NCI-H146 treated with DMSO at 0.1 percent for 48 hours (cell line): ENCODE measurements around the gene LRRC4B.

Experiments
- DNase-seq: peaks from one replicate; lab custom pipeline; 2025; ENCODE audit not compliant: unreplicated experiment; lab: John Stamatoyannopoulos, UW

The LRRC4B gene

DNA sequence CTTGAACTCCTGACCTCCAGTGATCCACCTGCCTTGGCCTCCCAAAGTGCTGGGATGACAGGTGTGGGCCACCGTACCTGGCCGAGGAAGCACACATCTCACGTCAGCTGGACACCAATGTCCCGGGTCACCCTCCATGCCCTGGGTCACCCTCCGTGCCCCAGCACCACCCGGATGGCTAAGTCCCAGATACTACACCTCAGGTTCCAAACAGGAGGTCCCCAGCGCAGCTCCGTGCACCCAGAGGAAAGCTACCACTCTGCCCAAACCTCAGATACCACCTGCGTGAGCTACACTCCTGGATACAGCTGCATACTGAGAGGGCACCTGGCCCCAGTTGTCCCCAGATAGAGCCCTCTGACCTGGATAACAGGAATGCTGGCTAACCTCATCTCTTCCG lies 14.0 kb downstream of the LRRC4B start:
- no peak for DNase-seq

DNA sequence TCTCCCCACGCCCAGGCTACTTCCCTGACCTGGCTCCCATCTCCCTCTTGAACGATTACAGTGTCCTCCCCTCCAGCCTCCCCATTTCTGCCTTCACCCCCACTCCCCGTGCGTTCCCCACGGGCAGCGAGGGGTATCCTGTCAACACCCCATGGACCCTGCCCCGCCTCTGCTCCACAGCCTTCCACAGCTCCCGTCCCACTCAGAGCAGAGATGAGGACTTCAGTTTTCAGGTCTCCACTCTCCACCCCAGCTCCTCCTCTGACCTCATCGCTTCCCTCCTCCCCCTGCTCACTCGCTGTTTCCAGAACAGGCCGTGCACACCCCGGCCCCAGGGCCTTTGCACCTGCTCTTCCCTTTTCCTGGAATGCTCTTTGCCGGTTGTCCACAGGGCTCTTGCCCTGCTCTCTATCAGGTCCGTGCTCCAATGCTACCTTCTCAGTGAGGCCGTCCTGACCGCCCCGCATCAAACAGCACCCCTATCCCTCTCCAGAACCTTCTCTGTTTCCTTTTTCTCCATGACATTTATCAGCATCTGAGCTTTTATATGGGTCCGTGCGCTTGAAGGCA lies 15.0 kb downstream of the LRRC4B start:
- no peak for DNase-seq

DNA sequence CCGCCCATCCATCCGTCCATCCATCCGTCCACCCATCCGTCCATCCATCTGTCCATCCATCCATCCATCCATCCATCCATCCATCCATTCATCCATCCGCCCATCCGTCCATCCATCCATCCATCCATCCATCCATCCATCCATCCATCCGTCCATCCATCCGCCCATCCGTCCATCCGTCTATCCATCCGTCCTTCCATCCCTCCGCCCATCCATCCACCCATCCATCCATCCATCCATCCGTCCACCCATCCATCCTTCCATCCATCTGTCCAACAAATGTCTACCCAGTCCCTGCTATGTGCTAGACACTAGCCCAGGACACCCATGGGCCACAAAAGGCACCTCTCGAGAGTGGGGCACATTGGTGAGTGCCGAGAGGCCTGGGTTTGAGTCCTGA lies 15.7 kb downstream of the LRRC4B start:
- DNase-seq: no peak

DNA sequence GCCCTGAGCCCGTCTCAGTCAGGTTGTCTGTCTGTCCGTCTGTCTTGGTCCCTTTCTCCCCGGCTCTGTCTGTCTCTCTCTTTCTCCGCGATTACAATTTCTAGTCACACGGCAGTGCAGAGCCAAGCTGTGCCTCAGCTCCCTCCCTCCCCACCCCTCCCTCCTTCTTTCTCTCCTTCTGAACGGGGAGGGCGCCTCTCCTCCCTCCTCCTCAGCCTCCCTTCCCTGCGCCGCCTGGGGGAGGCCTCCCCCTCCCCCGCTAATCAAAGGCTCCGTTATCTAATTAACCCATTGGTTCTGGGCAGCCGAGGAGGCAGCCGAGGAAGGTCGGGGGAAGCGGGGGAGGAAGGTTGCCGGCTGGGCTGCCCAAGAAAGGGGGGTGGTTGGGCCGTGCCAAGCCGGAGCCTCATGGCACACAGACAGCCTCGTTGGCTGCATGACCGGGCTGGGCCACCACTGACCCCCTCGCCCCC lies 16.5 kb downstream of the LRRC4B start:
- no peak for DNase-seq

DNA sequence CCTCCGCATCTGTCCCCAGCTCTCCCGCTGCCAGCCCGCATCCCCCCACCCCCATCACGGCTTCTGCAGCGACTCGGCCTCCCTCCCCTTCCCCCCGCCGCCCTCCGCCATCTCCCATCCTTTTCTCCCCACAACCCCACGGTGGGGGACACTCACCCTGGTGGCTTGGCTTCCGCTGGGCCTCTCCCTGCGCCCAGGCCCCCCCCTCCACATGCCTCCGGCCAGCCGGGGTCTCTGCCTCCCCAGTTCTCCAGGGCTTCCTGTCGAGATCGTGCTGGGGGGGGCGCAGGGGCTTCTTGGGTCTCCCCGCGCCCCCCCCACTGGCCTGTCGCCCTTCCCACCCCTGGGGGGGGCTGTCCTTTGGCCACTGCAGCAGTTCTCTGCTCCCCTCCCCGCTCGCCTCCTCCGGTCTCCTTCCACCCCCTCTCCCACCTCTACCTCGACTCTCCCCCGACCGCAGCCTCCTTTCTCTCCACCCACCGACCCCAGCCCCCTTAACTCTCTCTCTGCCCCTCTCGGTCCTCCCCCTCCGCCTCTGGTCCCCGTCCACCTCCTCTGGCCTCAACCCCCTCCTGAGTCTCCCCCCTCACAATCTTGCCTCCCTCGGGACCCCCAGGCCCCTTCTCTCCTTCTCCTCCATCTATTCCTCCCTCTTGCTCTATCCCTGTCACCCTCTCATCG lies 17.1 kb downstream of the LRRC4B start:
- no peak for DNase-seq

DNA sequence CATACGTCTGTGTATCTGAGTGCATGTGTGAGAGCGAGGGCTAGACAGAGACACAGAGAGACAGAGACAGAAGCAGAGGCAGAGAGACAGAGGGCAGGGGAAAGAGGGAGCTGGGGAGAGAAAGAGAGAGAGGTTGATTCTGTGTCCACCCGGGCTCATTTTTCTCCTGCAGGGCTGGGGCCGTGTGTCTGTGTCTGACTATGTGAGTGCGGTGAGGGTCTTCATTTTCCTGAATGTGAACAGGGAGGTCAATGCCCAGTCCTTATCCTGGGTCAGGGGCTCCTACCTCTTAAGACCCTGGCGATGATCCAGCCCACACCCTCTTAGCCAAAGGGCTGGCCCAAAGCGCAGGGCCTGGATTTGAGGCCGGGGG lies 17.7 kb downstream of the LRRC4B start:
- no peak for DNase-seq

DNA sequence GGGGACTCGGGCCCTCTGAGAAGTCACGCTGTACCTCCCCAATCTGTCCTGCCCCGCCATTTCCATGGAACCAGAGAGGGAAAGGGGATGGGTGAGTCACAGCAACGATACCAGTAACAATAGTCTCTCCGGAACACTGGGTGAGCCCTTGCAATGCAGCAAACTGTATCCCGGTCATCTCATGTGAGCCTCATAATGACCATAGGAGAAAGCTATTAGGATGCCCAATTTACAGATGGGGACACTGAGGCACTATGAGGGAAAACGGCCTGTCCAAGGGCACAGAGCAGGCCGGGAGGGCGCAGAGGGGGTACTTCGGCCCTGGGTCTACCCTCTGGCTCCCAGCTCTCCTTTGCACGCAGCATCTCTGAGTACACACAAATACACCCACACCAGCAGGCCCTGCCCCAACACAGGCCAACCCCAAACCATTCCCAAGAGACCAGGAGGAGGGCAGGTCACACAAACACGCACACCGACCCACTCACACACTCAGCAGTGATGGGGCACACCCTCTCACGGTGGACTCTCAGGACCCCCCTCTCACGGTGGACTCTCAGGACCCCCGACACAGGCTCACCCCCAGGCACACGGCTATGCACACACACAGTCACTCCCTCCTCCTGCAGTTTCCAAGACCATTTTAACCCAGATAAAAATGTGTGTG lies 18.2 kb downstream of the LRRC4B start:
- no peak for DNase-seq

DNA sequence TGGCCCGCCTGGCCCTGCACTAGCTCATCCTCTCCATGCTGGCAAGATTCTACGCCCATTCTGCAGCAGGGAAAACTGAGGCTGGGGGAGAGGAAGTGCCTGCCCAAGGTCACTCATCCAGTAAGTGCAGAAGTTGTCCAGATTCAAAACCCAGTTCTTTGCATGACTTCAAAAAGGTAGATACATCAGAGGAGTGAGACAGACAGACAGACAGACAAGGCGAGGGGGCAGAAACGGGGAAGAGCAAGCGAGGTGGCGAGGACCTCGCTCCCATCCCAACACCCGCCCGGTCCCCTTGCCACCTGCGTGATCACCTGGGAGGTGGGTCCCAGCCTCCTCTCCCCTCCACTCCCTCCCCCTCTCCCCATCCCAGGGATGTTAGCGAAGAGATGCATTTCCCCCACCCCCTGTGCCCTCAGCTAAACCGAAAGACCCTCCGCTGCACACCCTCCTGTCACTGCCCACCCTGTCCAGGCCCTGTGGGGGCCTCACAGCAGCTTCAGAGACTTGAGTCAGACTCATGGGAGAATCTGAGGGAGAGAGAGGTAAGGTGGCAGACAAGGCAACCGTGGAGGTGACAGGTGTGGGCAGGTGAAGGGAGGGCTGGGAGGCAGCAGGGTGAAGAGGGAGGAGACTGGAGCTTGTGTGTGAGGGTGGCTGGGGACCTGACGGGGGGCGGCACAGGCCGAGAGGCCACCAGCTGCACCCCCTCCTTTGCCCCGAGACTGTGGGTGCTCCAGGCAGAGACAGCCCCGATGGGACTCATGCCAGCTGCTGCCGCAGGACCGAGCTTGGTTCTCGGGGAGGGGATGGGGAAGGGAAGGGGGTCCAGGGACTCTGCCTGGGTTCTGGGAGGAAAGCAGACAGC lies 18.9 kb downstream of the LRRC4B start:
- no peak for DNase-seq

DNA sequence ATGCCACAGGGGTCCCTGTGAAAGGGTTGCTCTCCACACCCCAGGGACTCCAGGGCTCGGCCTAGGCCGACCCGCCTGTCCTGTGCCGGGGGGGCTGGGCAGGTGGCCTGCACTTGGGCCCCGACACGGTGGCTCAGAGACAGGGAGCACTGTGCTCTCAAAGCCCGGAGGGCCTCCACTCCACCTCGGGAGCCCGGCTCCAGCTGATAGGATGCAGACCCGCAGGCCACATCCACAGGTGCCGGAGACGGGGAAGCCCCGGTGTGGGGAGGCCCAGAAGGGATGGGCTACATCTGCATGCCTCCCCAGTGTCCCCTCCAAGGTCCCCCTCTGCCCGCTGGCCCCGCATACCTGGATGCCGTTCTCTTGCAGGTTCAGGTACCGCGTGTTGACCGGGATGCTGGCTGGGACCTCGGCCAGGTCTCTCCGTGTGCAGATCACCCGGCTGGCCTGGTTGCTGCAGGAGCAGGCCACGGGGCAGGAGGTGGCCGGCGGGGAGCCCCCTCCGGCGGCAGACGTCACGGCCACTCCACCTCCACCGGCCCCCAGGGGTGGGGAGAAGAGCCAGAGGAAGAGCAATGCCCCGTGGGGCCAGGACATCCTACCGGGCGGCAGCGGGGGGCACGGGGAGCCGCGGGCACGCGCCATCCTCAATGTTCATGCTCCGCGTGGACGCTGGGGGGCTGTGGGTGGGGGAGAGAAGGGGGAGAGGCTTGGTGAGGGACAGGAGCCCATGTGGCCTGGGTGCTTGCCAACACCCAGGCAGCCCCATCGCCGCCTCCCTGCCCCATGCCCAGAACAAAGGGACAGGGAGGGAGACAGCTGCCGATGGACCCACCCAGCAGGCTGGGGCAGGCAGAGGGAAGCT lies 19.8 kb downstream of the LRRC4B start:
- no peak for DNase-seq

DNA sequence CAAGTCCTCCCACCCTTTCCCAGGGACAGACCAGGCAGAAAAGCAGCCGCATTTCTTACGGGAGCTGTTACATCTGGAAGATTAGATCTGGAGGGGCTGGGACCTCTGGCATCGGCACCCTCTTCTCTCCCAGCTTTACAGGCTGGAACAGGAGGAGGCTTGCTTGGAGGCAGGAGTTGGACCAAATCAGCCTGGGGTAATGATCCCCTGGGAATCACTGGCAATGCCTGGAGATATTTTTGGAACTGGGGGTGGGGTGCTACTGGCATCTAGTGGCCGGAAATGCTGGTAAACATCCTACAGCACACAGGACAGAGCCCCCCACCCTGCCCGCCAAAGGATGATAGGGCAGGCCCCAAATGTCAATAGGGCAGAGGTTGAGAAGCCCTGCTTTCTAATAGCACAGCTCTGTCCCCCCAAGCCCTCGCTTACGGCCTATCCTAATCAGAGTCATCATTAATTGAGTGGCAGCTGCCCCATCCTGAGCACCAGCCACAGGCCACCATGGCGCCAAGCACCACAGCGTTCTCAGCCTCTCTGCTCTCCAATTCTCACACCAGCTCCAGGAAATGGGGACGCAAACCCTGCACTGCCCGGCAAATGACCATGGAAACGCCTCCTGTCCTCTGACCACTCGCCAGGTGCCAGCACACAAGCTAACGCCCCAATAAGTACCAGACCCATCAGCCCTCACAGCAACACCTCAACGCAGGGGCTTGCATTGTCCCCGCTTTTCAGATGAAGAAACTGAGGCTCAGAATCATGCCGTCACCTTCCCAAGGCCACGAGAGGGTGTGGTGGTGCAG lies 20.6 kb downstream of the LRRC4B start:
- no peak for DNase-seq

DNA sequence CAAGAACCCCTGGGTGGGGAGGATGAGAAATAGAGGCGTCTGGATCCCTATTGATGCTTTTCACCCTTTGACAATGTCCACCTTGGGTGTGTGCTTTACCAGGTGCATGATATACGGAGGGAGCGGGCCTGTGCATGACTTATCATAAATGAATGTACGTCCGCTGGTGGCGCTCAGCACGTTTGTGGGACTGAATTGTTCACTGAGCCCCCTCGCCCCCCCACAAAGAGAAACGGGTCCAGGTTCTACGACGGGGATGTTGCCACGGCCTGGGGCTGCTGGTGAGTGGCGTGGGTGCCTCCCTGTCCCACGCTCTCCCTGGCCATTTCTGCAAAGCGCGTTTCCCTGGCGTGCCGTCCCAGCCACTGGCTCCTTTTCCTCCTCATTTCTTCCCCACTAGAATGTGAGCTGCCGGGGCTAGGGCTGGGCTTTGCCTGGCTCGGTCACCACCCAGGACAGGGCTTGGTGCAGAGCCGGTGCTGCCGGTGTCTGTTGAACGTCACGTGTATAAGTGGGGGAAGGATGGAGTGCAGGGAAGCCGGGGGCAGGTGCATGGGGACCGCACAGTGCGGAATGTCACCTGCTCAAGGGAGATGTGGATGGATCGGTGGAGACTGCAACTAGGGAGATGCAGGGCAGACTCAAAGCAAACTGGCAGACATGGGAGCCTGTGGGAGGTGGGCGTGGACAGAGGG lies 21.6 kb downstream of the LRRC4B start:
- no peak for DNase-seq

DNA sequence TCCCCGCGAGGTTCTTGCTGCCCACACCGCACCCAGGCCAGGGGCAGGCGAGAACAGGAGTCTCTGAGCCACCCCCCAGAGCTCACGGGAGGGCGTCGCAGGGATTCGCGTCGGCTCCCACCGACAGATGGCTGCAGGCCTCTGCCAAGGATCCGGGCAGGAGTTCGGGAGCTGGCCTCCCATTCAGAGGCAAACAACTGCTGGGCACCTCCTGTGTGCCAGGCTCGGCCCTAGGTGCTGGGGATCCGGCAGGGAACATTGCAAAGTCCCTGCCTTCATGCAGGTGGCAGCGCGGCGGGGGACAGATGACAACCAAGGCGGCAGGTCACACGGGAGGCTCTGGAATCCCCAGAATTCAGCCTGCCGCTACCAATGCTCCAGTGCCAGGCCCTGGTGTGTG lies 25.3 kb downstream of the LRRC4B start:
- DNase-seq: no peak

DNA sequence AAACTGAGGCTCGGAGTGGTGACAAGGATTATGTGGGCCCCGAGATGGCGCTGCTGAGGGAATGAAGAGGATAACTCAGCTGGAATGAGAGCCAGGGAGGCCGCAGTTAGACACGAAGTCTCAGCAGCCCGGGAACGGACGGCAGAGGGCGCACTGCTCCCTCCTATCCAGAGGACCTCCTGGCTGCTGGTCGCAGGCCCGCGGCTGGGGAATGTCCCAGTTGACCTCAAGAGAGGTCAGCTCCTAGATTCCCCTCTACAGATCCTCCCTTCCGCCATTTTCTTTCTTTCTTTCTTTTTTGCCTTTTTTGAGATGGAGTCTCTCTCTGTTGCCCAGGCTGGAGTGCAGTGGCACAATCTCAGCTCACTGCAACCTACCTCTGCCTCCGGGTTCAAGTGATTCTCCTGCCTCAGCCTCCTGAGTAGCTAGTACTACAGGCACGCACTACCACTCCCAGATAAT lies 30.4 kb downstream of the LRRC4B start:
- peak; percentile 19 for DNase-seq

DNA sequence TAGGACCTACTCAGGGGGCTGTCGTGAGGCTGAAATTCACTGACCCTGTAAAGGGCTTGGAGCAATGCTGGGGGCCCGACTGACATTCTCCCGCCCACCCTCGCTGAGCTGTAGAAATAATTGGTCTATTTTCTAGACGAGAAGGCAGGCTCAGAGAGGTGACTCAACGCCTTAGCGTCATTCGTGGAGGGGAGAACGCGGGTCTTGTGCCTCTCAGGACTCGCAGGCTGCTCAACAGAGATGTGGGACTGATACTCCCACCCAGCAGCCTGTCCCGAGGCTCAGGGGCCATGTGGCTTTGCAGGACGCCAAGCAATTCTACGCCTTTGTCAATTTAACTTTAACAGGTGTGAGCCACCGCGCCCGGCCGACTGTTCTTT lies 30.9 kb downstream of the LRRC4B start:
- no peak for DNase-seq

DNA sequence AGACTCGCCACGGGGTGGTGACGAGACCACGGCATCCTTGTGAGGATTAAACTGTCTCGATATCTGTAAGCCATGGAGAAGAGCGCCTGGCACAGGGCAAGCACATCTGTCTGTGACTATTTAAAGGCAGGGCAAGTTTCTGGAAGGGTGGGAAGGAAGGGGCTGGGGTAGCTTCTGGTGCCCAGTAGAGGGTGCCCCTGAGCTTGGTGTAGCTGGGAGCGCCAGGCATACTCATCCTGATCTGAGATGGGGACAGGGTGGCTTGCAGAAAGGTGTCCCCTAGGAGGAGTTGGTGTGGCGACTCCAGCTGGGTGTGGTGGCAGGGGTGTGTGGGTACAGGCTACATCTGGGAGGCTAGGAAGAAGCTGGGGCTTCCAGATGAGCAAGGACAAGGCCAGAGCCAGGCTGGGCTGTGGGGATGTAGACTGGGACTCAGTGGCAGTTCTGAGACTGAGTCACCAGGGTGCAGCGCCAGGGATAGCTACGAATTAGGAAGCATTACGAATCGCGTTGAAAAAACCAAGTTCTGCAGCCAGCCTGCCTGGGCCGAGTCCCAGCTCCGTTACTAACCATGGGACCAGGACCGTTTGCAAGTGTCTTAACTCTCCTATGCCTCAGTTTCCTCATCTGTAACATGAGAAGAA lies 31.5 kb downstream of the LRRC4B start:
- no peak for DNase-seq

DNA sequence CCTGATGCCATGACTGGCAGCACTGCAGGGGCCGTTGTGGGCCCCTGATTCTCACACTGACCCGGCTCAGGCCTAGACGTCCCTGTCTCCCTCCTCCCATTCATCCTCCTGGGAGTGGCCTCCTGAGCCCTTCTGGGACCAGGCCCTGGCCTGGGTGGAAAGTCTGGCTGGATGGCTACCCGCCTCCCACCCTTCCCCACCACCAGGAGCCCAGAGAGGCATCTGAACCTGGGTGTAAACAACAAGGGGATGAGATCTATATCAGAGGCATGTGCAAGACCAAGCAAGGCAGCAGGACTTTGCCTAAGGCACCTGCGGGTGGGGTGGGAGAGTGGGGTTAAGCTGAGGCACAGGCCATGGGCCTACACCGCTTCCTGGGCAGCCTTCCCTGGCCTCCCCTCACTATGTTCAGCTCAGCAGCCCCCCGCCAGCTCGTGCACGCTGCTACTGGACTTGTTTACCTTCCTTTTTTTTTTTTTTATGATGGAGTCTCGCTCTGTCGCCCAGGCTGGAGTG lies 32.5 kb downstream of the LRRC4B start:
- DNase-seq: no peak

DNA sequence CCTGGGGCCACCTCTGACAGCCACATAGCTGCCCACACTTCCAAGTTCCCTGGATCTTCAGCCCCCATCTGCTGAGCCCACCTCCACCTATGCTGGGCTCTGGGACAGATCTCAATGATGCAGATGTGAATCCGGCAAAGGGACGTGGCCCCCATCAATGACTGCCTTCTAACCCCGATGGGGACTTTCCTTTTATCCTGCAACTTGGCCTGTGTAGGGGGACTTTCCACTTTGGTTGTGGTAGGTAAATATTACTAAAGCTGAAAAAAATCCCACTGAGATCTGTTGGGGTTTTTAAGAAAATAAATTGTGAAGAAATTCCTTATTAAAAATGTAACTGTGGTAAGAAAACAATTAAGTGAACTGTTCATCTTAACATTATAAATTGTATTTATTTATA lies 33.8 kb downstream of the LRRC4B start:
- no peak for DNase-seq

DNA sequence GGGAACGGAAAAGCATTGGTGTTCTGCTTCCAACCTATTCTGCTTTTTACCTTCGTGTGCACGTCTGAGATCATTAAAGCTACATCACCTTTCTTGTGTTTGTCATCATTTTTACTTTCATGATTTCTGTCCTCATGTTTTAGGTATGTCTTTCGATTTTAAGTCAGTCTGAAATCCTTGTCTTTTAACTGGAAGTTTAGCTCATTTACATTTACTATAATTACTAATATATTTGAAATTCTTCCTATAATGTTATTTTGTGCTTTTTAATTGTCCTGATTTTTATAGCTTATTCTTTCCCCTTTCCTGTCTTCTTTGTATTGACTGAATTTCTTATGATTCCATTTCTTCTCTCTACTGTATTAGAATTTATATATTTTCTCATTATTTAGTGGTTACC lies 35.3 kb downstream of the LRRC4B start:
- no peak for DNase-seq
